ENCODE measurements around the gene SREBF2.
"Not testable (repeated sequence)": the region's sequence is repeated elsewhere in the genome, so short reads cannot be mapped to it uniquely, and the experiment has no call there.

The SREBF2 gene

DNA sequence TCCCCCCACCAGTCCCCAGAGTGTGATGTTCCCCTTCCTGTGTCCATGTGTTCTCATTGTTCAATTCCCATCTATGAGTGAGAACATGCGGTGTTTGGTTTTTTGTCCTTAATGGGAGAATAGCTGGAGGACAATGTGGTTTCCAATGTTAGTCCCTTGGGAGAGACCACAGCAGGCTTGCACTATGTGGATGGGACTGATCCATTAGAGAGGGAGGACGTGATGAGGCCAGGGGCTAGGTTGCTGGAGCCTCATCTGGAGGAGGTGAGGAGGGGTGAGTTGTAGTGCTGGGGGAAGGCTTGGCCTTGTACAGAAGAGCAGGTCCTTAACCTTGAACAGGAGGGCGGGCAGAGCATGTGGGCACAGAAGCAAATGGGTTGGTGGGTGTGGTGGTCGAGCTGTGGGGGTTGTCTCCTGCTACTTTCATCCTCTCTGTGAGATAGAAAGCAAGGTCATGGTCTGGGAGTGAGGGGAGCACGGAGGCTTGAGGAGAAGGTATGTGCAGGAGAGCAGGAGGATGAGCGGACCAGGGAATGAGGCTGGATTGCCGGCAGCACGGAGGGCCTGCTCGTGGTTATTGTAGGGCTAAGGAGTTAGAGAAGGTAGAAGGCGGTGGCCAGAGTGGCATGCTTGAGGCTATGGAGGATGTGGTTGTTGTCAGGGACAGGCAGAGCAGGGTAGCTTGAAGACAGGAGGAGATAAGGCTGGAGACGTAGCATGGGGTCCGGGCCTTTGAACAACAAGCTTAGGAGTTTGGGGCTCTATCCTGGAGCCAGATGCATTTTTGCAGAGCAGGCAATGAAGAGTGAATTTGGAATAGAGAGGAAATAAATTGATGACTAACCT lies 11.2 kb upstream of the SREBF2 start:
- DNase-seq, result no peak

GRCh38 chr22:41822317-41823057 lies 10.4 kb upstream of the SREBF2 start:
- DNase-seq, result peak; percentile 31 to 47

DNA sequence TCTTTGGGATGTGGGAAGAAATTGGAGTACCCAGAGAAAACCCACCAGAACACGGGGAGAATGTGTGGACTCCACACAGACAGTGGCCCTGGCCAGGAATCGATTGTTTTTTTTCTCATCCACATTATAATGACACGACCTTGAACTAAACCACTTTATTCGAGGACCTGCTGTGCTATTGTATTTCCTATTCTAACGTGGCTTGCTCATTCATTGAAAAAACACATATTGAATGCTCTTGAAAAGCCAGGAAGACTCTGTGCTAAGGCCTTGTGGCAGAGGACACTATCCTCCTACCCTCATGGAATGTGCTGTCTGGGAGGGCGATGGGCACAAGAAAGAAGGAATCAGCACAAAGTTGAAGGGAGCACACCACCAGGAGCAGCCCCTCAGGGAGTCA lies 9.1 kb upstream of the SREBF2 start:
- DNase-seq, result no peak

GRCh38 chr22:41825376-41825775 lies 7.5 kb upstream of the SREBF2 start:
- no peak for DNase-seq

GRCh38 chr22:41826021-41826420 lies 6.9 kb upstream of the SREBF2 start:
- no peak for DNase-seq

DNA sequence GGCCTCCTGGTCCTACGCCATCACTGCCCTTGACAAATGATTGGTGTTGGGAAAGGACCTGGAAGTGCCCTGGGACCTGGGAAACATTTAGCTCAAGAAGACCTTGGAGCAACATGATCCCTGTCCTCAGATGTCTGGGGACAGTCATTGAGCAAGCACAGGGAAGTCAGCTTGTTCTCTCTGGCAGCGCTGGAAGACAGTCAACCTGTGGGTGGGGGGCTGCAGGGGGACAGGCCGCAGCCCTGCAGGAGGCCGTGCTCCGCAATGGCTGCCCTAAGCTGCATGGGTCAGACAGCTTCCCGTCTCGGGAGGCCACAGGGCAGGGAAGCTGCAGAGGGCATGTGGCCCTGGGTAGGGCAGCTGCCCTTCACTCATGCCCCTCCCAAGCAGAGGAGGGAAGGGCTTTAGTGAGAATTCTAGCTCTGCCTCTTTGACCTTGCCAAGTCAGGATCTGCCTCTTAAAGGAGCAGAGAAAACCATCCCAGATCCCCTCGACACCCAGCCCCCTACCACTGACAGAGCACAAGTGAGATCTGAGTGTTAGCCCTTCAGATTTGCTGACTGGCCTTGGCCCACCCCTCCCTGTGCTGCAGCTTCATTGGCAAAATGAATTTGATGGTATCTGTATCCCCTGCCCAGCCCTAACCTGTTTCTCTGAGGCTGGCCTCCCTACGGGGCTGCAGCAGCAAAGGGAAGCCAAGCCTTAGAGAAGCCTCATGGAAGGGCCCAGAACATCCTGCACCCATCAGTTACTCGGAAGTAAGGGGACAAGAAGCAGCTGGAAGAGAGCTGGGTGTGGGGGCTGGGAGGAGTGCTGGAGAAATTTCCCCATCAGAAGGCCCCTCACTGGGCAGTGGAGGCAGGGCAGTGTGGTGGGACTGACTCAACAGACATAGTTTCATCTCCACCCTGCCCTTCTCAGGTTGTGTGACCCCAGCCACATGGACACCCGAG lies 6.2 kb upstream of the SREBF2 start:
- no peak for DNase-seq

DNA sequence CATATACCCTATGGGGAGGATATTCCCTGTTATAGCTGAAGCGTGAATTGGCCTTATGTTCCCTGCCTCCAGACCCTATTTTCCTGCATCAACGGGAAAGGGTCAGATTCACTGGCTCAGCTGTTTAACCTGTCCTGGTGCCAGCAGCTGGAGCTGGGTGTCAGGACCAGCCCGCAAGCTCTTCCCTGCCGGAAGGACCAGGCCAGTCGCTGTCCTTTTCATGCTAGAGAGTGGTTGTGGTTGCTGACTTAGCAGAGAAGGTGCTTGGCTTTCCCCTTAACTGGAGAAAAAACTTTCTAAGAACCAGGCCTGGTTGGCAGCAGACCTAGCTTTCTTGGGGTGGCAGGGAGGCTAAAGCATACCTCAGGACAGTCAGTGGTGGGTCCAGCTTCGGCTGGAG lies 5.2 kb upstream of the SREBF2 start:
- DNase-seq, result no peak

DNA sequence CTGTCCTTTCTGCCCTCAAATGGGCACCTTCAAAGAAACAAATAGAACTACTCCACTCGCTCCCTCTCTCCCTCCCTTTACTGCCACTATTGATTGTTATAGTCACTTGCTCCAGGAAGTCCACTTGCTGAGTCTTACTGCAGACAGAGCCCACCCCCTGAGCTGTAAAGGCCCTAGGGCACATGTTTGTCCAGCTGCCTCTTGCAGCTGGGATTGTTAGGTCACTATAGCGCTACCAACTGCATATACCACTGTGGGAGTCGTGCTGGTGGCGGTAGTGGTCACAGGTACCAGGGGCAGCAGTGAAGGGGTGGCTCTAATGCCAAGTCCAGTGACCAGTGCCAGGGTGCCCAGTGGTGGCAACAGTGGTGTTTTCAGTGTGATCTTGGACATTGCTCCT lies 4.4 kb upstream of the SREBF2 start:
- no peak for DNase-seq

- no peak for DNase-seq
Observed at GRCh38 chr22:41830174-41830573, 2.7 kb upstream of the SREBF2 start.

DNA sequence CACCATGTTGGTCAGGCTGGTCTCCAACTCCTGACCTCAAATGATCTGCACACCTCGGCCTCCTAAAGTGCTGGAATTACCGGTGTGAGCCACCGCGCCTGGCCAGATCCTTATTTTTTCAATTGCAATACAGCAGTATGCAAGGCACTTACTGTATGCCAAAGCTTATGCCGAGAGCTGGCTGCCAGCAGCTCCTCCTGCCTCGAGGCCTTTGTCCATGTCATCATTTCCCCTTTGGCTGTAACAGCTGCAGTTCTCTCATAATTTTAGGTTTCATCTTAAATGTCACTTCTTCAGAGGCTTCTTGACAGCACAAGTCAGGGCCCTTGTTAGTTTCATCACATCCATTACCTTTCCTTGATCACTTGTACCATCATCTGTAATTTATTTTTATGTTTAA lies 1.5 kb upstream of the SREBF2 start:
- DNase-seq, result no peak

GRCh38 chr22:41831828-41832552 lies 915 bp upstream of the SREBF2 start:
- no peak for DNase-seq

GRCh38 chr22:41833369-41834004 lies 582 bp downstream of the SREBF2 start:
- DNase-seq, result no peak

GRCh38 chr22:41834005-41834944 lies 1.4 kb downstream of the SREBF2 start:
- DNase-seq, result no peak

DNA sequence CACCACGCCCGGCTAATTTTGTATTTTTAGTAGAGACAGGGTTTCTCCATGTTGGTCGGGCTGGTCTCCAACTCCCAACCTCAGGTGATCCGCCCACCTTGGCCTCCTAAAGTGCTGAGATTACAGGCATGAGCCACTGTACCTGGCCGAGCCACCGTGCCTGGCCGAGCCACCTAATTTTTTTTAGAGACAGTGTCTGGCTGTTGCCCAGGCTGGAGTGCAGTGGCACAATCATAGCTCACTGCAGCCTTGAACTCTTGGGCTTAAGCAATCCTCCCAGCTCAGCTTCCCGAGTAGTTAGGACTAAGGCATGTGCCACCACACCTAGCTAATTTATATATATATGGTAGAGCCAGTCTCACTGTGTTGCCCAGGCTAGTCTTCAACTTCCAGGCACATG lies 2.6 kb downstream of the SREBF2 start:
- DNase-seq, result not testable (repeated sequence)

GRCh38 chr22:41836551-41836950 lies 3.6 kb downstream of the SREBF2 start:
- no peak for DNase-seq

- DNase-seq, result no peak
Observed at GRCh38 chr22:41838842-41839618, 6.1 kb downstream of the SREBF2 start.

- no peak for DNase-seq
Observed at GRCh38 chr22:41840216-41840615, 7.3 kb downstream of the SREBF2 start.

- DNase-seq, result no peak
Observed at GRCh38 chr22:41841085-41841712, 8.3 kb downstream of the SREBF2 start.

Measured in NCI-H1930 (cell line).